Stromal cell of bone marrow (primary cell): Measurements from ENCODE around the gene GULP1.
"Not testable (repeated sequence)": the region's sequence is repeated elsewhere in the genome, so short reads cannot be mapped to it uniquely, and the experiment has no call there.

Experiments used
- DNase-seq: peaks from one replicate; pipeline ENCODE4 v3.0.0-alpha.2; 2012; ENCODE audit warnings: low read depth

The GULP1 gene

DNA sequence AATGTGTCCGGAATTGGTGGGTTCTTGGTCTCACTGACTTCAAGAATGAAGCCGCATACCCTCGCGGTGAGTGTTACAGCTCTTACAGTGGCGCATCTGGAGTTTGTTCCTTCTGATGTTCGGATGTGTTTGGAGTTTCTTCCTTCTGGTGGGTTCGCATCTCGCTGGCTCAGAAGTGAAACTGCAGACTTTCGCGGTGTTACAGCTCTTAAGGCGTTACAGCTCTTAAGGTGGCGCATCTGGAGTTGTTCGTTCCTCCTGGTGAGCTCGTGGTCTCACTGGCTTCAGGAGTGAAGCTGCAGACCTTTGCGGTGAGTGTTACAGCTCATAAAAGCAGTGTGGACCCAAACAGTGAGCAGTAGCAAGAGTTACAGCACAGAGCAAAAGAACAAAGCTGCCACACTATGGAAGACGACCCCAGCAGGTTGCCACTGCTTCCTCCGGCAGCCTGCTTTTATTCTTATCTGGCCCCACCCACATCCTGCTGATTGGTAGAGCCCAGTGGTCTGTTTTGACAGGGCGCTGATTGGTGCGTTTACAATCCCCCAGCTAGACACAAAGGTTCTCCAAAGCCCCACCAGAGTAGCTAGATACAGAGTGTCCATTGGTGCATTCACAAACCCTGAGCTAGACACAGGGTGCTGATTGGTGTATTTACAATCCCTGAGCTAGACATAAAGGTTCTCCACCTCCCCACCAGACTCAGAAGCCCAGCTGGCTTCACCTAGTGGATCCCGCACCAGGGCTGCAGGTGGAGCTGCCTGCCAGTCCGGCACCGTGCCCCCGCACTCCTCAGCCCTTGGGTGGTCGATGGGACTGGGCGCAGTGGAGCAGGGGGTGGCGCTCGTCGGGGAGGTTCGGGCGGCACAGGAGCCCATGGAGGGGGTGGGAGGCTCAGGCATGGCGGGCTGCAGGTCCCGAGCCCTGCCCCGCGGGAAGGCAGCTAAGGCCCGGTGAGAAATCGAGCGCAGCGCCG lies 314.2 kb downstream of the GULP1 start:
- not testable (repeated sequence) for DNase-seq

DNA sequence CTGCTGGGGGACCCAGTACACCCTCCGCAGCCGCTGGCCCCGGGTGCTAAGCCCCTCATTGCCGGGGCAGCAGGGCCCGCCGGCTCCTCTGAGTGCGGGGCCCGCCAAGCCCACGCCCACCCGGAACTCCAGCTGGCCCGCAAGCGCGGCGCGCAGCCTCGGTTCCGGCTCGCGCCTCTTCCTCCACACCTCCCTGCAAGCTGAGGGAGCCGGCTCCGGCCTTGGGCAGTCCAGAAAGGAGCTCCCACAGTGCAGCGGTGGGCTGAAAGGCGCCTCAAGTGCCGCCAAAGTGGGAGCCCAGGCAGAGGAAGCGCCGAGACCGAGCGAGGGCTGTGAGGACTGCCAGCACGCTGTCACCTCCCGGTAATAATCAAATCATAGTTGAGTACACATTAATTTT lies 314.9 kb downstream of the GULP1 start:
- not testable (repeated sequence) for DNase-seq

DNA sequence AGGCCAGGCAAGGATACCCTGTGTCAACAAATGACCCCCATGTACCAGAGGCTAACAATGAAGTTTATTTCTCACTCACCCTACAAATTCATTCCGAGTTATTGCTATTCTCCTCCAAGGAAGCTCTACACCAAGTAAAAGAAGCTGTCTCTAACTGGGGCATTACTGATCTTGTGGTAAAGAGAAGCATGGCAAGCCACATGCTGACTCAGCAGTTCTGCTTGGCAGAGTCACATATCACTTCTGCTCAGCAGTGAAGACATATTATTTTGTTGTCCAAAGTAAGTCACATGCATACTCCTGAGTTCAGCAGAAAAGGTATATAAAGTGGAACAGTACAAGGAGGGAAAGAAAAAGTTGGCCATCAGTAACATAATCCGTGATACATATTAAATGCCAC lies 315.8 kb downstream of the GULP1 start:
- no peak for DNase-seq

DNA sequence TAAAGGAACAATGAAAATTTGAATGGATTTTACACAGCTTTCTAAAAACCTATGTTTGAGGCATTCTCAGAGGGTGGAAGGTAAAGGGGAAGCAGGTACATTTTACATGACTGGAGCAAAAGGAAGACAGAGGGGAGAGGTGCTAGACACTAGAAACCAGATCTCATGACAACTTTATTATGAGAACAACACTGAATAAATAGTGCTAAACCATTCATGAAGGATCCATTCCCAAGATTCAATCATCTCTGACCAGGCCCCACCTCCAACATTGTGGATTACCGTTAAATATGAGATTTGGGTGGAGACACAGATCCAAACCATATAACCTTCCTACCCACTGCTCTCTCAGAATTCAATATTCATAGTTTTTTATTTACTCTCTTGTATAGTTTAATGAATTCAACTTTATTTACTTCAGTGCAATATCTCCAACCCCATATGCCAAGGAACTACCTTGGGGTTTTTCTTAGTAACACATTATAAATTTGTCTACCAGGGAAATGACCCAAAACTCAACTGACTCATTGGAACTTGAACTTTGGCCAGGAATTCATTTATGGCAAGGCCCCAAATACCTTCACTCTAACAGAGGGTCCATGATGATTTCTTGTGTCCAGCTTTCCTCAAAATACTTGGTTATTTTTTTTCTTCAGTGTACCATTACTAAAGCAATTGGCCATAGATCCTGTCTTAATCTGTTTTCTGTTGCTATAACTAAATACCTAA lies 317.8 kb downstream of the GULP1 start:
- DNase-seq: no peak

DNA sequence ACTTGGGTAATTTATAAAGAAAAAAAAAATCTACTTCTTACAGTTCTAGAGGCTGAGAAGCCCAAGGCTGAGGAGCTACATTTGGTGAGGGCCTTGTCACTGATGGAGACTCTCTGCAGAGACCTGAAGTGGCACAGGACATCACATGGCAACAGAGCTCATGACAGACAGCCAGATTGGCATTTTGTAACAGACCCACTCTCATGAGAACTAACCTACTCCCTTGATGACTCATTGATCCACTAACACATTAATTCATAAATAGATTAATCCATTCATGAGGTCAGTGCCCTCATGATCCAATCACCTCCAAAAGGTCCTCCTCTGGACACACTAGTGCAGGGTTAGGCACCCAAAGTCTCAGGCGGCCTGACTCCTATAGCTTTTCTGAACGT lies 318.4 kb downstream of the GULP1 start:
- no peak for DNase-seq

DNA sequence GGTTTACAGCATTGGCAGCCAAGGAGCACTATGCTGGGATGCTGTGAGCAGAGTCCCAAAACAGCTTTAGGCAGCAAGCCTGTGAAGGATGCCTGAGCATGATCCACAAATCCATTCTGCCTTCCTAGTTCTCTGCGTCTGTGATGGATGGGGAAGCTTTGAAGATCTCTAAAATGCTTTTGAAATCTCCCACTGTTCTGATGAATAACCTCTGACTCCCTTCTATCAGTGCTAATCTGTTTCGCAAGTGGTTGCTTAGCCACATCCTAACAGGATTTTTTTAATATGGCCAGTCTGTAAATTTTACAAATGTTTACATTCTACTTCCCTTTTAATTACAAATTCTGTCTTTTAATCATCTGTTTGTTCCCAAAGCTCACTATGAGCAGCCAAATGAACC lies 319.2 kb downstream of the GULP1 start:
- no peak for DNase-seq

DNA sequence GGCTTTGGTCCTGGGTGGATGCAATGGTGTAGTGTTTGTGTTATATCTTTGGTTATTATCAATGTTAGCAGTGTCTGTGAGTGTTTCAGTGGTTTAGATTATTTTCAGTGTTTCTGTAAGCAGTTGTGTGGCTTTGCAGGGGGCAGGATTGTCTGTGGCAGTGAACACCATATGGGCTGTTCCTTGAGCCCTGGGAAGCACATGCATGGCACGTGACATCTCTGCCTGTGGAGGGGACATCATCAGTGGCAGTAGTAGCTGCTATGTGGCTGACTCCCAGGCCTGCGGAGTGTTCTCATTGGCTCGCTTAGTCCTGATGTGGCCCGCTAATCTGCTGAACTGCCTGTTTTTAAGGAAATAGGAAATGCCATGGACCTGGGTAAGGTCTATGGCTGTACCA lies 327.5 kb downstream of the GULP1 start:
- DNase-seq: no peak

DNA sequence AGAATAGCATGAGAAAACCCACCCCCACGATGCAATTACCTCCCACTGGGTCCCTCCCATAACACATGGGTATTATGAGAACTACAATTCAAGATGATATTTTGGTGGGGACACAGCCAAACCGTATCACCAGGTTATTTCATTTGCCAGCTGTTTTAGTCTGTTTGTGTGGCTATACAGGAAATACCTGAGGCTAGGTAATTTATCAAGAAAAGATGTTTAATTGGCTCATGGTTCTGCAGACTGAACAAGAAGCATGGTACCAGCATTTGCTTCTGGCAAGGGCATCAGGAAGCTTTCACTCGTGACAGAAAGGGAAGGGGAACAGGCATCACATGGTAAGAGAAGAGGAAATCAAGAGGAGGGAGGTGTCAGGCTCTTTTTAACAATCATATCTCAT lies 329.2 kb downstream of the GULP1 start:
- no peak for DNase-seq

DNA sequence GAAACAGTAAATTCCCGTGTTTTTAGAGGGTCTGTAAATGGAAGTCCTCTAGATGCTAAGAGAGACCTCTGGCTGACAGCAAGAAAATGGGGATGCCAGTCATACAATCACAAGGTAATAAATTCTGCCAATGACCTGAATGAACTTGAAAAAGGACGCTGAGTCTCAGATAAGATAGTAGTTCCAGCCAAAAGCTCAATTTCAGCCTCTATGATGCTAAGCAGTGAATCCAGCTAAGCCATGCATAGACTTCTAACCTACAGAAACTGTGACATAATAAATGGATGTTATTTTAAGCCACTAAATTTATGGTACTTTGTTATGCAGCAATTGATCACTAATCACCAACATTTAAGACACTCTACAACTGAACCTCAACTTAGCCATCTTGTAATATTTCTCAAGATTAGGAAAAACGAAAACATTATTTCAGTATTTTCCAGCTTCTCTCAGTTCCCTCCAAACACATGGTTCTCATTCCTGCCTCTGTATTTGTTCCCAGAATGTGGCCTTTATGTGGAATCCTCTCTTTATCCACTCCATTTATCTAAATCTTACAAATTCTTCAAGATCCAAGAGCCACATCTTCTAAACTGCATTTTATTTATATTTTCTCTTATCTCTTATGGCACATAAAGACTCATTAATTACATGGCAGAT lies 331.1 kb downstream of the GULP1 start:
- DNase-seq: no peak

DNA sequence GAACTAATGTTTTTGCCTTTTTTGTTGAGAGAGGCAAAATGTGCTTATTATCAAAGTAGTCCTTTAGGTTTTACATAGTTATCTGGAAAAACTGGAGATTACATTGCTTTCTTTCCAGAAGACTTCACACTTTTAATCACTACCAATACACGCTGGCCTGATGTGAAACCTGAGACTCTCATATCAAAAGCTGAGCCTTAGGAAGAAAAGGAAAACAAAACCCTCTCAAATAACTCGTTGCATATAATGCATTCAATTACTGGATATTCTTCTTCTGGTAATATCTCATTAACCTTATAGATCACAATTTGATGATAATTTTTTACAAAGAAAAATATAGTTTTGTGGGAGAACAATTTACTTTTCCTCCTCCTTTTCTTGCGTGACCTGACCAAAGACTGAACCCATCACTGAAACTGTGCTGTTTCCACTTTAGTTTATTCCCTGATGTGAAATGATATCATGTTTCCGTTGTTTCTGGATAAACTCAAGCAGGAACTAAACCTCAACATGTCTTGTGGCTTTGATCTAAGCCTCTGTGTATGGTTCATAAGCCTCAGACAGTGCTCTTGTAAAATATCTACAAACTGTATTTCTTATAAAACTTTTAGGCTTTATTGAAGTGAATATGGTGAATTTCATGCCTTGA lies 332.4 kb downstream of the GULP1 start:
- DNase-seq: peak; percentile 82

DNA sequence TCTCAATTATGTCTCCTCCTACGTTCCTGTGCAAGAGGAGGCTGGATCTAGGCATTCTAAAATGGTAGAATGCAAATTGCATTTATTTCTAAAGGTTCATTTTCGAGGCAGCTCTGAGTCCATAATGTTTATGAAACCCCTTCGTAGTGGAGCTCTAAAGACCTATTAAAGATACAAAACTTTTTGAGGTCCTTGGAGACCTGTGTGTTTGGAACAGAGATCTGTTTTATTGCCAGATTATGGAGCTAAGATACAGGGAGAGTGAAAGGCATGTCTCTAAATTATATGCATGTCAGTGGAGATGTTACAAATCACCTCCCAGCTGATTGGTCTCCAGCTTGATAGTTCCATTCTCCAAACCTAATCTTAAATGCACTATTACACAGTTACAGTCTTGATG lies 335.8 kb downstream of the GULP1 start:
- no peak for DNase-seq

DNA sequence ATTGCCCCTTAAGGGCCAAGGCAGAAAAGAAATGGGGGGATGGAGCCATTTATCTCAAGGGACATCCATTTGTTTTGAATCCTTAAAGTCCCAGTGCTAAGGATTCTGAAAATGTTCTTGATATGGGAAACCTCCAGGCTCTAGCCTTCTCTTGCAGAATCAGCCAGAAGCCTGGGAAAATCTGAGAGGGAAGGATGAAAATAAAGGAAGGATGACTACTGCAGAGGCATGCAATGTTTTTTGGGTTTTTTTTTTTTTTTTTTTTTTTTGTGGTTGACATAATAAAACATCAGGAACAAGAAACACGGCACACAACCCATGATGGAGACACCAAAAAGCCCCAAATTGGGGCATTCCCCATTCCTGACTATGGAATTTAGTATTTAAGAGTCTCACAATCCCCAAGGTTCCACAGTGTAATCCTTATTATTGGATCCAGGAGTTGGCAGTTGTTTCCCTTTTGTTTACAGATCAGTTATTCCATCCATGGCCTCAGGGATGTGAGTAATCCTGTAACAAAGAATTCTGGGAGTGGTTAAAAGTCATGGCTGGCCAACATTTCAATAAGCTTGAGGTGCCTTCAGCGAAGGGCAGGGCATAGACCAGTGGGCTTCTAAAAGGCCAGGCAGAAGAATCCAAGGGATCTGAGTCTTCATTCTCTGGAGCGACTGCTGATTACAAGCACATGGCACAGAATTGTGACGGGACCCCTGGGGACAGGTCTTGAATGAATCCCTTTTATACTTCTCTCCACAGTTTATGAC lies 337.5 kb downstream of the GULP1 start:
- peak; percentile 81 for DNase-seq

DNA sequence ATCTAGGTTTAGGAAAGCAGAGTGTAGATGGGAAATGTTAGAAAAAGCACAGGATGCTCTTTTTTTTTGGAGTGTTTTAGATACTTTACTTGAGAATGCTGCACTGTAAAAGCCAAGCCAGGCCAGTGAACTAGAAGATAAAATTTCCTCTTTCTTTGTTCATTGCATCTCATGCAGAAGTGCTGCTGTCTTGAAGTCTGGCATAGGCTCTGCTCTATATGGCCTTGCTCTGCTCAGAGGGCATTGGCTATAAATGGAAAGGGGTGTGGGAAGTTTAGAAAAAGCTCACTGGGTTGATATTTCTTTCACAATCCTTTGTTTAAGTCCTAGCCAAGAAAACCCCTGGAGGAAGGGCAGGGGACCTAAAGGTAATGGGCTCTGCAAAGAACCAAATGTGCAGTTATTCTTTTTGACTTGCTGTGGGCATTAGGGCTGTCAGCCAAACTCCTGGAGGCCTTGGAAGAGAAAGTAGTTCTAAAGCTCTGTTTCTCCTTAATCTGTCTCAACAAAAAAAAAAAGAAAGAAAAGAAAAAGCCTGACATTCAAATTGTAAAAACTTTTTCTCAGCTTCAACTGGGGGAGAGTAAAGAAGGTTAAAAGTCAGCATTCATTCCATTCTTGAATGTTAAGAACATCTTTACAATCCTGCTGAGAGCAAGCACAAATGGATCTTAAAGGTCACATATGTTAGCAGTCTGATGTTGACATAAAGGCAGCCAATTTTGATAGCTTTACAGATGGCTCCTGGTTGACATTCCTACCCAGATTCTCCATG lies 338.3 kb downstream of the GULP1 start:
- DNase-seq: peak; percentile 54

DNA sequence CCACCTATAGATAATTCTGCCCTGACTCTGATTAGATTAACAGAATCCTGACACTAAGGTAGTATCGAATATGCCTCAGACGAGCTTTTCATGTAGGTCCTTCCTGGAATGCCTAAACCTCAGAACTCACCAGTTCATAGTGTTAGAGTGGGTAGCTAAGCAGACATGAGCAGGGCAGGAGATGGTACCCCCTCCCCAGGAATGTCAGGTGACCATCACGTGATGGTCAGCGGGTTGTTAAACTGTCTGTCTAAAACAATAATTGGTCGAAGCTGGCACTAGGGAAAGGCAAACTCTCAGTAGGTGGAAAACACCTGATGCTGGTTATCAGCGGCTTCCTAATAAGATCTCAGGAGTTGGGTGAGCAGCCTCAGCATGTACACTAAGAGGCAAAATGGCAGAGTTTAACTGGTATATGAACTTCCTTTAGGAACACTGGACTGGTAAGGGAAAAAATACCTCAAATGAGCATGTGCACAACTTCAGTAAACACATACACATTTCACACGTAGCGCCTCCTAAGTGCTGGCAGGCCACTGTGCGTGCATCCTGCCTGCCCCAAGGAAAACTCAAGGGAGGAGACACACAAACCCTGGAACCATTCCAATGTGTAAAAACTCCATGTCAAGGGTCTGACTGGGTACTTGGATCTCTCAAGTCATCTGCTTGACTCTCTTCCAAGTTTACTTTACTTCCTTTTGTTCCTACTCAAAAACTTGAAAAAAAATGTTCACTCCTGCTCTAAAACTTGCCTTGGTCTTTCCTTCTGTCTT lies 339.5 kb downstream of the GULP1 start:
- DNase-seq: no peak

DNA sequence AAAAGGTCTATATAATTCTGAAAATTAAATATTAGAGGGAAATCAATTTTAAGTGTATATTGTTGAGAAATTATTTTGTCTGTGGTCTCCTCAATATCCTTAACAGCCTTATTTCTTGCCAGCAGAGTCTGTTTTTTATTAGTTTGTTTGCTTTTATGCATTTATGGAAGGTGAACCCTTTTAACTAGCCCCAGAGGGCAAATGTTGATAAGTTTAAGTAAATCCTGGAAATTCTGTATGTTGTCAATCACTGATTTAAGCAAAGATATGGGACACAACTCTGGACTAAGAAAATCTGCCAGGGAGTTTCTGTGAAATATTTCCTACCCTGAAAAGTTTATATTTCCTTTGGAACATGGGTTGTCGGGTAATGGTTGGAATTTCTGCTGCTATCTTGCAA lies 343.0 kb downstream of the GULP1 start:
- DNase-seq: no peak
